Trophoblast cell (in vitro differentiated cells and primary cell): ENCODE results near the gene PAK6.

ENCODE experiments used
- DNase-seq, 2 donors: peaks; one replicate each; pipeline ENCODE4 v3.0.0-alpha.2; 2016
- H2AFZ ChIP-seq: 2 replicates; pipeline ENCODE4 v1.6.1; 2013; ENCODE audit warnings: low read length, moderate library complexity, mild to moderate bottlenecking; ENCODE audit not compliant: insufficient read depth, poor library complexity
- H2AK5ac ChIP-seq: 2 replicates; pipeline ENCODE4 v1.6.1; 2013; ENCODE audit warnings: mild to moderate bottlenecking, low read length
- H2BK120ac ChIP-seq: 2 replicates; pipeline ENCODE4 v1.6.1; 2013; ENCODE audit warnings: low read length, mild to moderate bottlenecking, moderate library complexity; ENCODE audit not compliant: insufficient read depth, poor library complexity
- H2BK12ac ChIP-seq: 2 replicates; pipeline ENCODE4 v1.6.1; 2013; ENCODE audit warnings: mild to moderate bottlenecking, low read length, moderate library complexity
- H2BK5ac ChIP-seq: 2 replicates; pipeline ENCODE4 v1.6.1; 2013; ENCODE audit warnings: low read length, low read depth, moderate library complexity, mild to moderate bottlenecking; ENCODE audit not compliant: poor library complexity
- H3K14ac ChIP-seq: 2 replicates; pipeline ENCODE4 v1.6.1; 2013; ENCODE audit warnings: mild to moderate bottlenecking, low read length
- H3K18ac ChIP-seq: 2 replicates; pipeline ENCODE4 v1.6.1; 2013; ENCODE audit warnings: mild to moderate bottlenecking, low read length
- H3K23ac ChIP-seq: 2 replicates; pipeline ENCODE4 v1.6.1; 2013; ENCODE audit warnings: low read length
- H3K27ac ChIP-seq: 2 replicates; pipeline ENCODE4 v1.5.1; 2013; ENCODE audit warnings: low read depth, mild to moderate bottlenecking, inconsistent platforms, low read length, moderate library complexity
- H3K27me3 ChIP-seq: 2 replicates; pipeline ENCODE4 v1.6.1; 2013; ENCODE audit warnings: inconsistent platforms, mild to moderate bottlenecking, low read length, moderate library complexity; ENCODE audit not compliant: insufficient read depth
- H3K36me3 ChIP-seq, 2 experiments: 1 replicate in 1 of 2; 2 replicates in 1 of 2; pipeline ENCODE4 v1.6.1; 2013; ENCODE audit warnings: low read length in 2 of 2, mild to moderate bottlenecking in 2 of 2, moderate library complexity in 1 of 2; ENCODE audit not compliant: insufficient read depth in 2 of 2, control insufficient read depth in 1 of 2
- H3K4ac ChIP-seq: 2 replicates; pipeline ENCODE4 v1.6.1; 2013; ENCODE audit warnings: low read depth, mild to moderate bottlenecking, low read length, moderate library complexity
- H3K4me1 ChIP-seq, 2 experiments: 1 replicate in 1 of 2; 2 replicates in 1 of 2; pipeline ENCODE4 v1.6.1; 2013; ENCODE audit warnings: low read length in 2 of 2, mild to moderate bottlenecking in 2 of 2, moderate library complexity in 1 of 2; ENCODE audit not compliant: insufficient read depth in 2 of 2, control insufficient read depth in 1 of 2
- H3K4me2 ChIP-seq: 2 replicates; pipeline ENCODE4 v1.6.1; 2013; ENCODE audit warnings: inconsistent platforms, mild to moderate bottlenecking, low read length, moderate library complexity
- H3K4me3 ChIP-seq: 2 replicates; pipeline ENCODE4 v1.5.1; 2013; ENCODE audit warnings: mild to moderate bottlenecking, low read depth, low read length, inconsistent platforms
- H3K79me1 ChIP-seq: one replicate; pipeline ENCODE4 v1.6.1; 2013; ENCODE audit warnings: low read length
- H3K79me2 ChIP-seq: 2 replicates; pipeline ENCODE4 v1.6.1; 2013; ENCODE audit warnings: low read length, mild to moderate bottlenecking; ENCODE audit not compliant: control insufficient read depth, insufficient read depth, poor library complexity
- H3K9ac ChIP-seq: 2 replicates; pipeline ENCODE4 v1.6.1; 2013; ENCODE audit warnings: mild to moderate bottlenecking, low read length
- H3K9me3 ChIP-seq: 2 replicates; pipeline ENCODE4 v1.6.1; 2013; ENCODE audit warnings: low read depth, mild to moderate bottlenecking, control low read depth, inconsistent platforms, low read length; ENCODE audit not compliant: insufficient read depth
- H4K12ac ChIP-seq: 2 replicates; pipeline ENCODE4 v1.6.1; 2013; ENCODE audit warnings: low read depth, mild to moderate bottlenecking, low read length, moderate library complexity
- H4K8ac ChIP-seq: 2 replicates; pipeline ENCODE4 v1.6.1; 2013; ENCODE audit warnings: low read depth, mild to moderate bottlenecking, low read length, moderate library complexity
- H4K91ac ChIP-seq: one replicate; pipeline ENCODE4 v1.6.1; 2013; ENCODE audit warnings: low read depth, mild to moderate bottlenecking, low read length, moderate library complexity
- WGBS: extraction: QIAGEN DNeasy Blood & Tissue Kit; methylation state at CpG from one replicate; pipeline ENCODE4 v1.1.7; 2013; ENCODE audit warnings: missing lambda C conversion rate; ENCODE audit not compliant: insufficient read length, insufficient coverage; ENCODE audit errors: extremely low coverage; 5-methylcytosine and 5-hydroxymethylcytosine counted together

Gene PAK6

DNA sequence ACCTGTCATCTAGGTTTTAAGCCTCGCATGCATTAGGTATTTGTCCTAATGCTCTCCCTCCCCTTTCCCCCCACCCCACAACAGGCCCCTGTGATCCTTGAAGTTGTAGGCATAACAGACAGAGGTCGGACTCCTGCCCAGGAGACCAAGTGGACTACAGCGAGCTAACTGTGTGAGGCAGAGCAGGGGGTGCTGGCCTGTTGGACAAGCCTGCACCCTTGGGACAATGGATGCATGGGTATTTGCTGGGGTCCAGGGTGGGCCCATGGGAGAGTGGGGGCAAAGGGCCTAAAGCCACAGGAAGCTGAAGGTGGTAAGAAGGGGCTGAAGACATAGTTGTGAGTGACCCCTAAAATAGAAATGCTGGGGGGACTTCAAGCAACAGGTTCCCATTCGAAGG lies 66.4 kb downstream of the PAK6 start:
- Histone ChIP-seq H3K79me1 (peaks cover 8% of the 10 kb centered on the region), H3K9ac (no peak overlapping the region), H2BK120ac (no peak overlapping the region), H2AFZ (no peak overlapping the region), H3K14ac (no peak overlapping the region), H3K23ac (no peak overlapping the region), H3K36me3 (no peaks in the 10 kb centered on the region), H3K18ac (no peak overlapping the region), H3K9me3 (no peaks in the 10 kb centered on the region), H2BK5ac (no peak overlapping the region), H4K8ac (no peak overlapping the region), H2AK5ac (no peak overlapping the region), H3K79me2 (no peaks in the 10 kb centered on the region), H3K27me3 (no peaks in the 10 kb centered on the region), H3K4me1 (peaks cover 23 to 30% of the 10 kb centered on the region in 2 experiments), H2BK12ac (no peak overlapping the region), H3K27ac (no peak overlapping the region), H4K12ac (no peak overlapping the region), H3K4me2 (no peak overlapping the region), H4K91ac (no peak overlapping the region), H3K4ac (no peak overlapping the region), H3K4me3 (no peak overlapping the region)
- no peak for DNase-seq
- WGBS = no CpG with 5 or more reads among the region's 4 CpGs

DNA sequence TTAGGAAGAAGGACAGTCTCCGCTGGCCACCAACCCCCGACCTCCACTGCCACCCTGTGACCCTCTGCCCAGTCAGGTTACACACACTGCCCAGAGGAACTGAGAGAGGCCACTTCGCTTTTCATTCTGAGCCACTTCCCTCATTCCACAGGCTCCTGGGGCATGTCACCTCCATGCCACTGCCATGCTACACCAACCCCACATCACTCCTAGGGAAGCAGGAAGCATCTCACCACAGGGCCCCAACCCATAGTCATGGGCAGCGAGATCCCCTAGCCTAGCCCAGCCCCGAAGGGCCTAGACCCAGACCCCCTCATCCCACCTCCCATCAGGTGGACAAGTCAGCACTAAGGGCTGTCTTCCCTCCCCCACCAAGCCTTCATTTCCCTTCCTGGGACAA lies 67.5 kb downstream of the PAK6 start:
- Histone ChIP-seq H4K12ac (no peak overlapping the region), H3K79me2 (no peaks in the 10 kb centered on the region), H3K18ac (no peak overlapping the region), H3K27ac (no peak overlapping the region), H2AK5ac (peak overlapping the region; percentile 20), H4K8ac (no peak overlapping the region), H2BK5ac (no peak overlapping the region), H3K4me3 (no peak overlapping the region), H2AFZ (no peak overlapping the region), H3K23ac (no peak overlapping the region), H3K79me1 (peaks cover 4% of the 10 kb centered on the region), H2BK120ac (no peak overlapping the region), H3K4me1 (peaks cover 17 to 24% of the 10 kb centered on the region in 2 experiments), H3K27me3 (no peaks in the 10 kb centered on the region), H3K9me3 (no peaks in the 10 kb centered on the region), H3K4me2 (no peak overlapping the region), H4K91ac (no peak overlapping the region), H2BK12ac (no peak overlapping the region), H3K4ac (no peak overlapping the region), H3K14ac (no peak overlapping the region), H3K9ac (no peak overlapping the region), H3K36me3 (no peaks in the 10 kb centered on the region)
- DNase-seq = no peak
- no CpG with 5 or more reads among the region's 5 CpGs for WGBS

DNA sequence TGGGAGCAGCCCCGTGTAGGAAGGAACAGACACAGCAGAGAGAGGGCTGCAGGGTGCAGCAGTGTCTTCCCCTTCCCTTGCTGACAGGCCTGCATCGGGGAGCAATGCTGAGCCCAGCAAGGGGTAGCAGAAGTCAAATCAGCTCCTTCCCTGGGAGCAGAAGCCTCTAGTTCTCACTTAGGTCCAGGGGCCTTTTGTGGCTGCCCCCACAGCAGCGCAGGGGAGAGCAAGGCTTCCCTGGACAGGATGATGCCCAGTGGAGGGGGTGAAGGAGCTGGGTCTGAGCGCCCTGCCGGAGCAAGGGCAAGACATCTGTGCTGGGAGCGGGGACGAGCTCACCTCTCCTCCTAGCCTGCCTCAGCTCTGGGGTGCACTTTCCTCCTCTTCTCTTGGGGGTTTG lies 68.0 kb downstream of the PAK6 start:
- Histone ChIP-seq H4K12ac (no peak overlapping the region), H2BK12ac (no peak overlapping the region), H3K79me1 (peaks cover 4% of the 10 kb centered on the region), H3K79me2 (no peaks in the 10 kb centered on the region), H4K91ac (no peak overlapping the region), H3K9me3 (no peaks in the 10 kb centered on the region), H3K18ac (no peak overlapping the region), H3K4me1 (peaks cover 13 to 19% of the 10 kb centered on the region in 2 experiments), H4K8ac (no peak overlapping the region), H2BK5ac (no peak overlapping the region), H2BK120ac (no peak overlapping the region), H3K14ac (no peak overlapping the region), H3K4me3 (no peak overlapping the region), H3K36me3 (no peaks in the 10 kb centered on the region), H3K9ac (no peak overlapping the region), H3K23ac (no peak overlapping the region), H2AK5ac (no peak overlapping the region), H3K4me2 (no peak overlapping the region), H3K27me3 (no peaks in the 10 kb centered on the region), H3K27ac (no peak overlapping the region), H2AFZ (no peak overlapping the region), H3K4ac (no peak overlapping the region)
- no CpG with 5 or more reads among the region's 7 CpGs for WGBS
- DNase-seq = no peak

DNA sequence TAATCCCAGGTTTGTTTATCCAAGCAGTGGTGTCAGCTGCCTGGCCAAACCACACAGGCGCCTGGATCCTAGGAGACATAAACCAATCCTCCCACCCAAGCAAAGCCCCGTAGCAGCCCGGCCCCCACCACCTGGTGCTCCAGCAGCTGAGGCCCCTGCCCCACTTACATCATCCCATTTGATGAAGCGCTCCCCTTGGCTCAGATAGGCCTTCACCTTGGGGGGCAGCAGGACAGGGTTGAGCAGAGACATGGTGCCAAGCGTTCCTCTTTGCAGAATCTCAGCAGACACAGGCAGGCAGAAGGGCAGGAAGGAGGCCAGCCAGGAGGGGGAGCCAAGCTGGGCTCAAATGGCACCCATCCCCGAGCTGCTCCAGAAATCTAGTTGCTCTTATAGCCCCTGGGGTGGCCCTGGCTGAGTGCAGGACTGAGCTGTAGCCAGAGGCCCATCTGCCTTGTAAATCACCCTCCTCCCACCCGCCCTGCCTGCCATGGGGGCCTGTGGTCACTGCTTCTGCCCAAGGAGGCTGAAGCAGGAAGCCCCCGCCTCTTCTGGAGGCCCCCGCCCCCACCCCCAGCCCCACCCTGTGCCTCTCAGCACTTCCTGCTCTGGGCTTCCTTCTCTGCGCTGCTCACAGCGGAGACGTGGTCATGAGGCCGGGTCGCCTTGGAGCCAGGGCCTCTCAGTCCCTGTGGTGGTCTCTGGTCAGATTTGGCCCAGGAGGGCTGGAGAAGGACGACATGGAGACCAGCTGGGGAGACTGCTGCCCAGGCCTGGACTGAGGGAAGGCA lies 68.8 kb downstream of the PAK6 start, which contains the start of gene PLCB2:
Gene PLCB2 (minus strand): TSS at position 515 of the 791 bp plus-strand sequence. CDS start 263 bp downstream, at position 252.
- Histone ChIP-seq H3K4me2 (no peak within 1 kb of the TSS), H3K79me2 (no peaks in the 10 kb centered on the region), H2BK12ac (no peak within 1 kb of the TSS), H3K23ac (no peak within 1 kb of the TSS), H3K9me3 (no peaks in the 10 kb centered on the region), H4K8ac (no peak within 1 kb of the TSS), H3K14ac (no peak within 1 kb of the TSS), H2AFZ (no peak within 1 kb of the TSS), H3K36me3 (no peaks in the 10 kb centered on the region), H3K9ac (no peak within 1 kb of the TSS), H4K12ac (no peak within 1 kb of the TSS), H3K27ac (no peak within 1 kb of the TSS), H3K18ac (no peak within 1 kb of the TSS), H3K27me3 (no peaks in the 10 kb centered on the region), H3K79me1 (no peaks in the 10 kb centered on the region), H2AK5ac (peak within 1 kb of the TSS; percentile 69), H4K91ac (peak within 1 kb of the TSS; percentile 48), H3K4me3 (no peak within 1 kb of the TSS), H3K4ac (no peak within 1 kb of the TSS), H3K4me1 (peaks cover 7 to 12% of the 10 kb centered on the region in 2 experiments), H2BK120ac (no peak within 1 kb of the TSS), H2BK5ac (no peak within 1 kb of the TSS)
- no CpG with 5 or more reads among the region's 15 CpGs for WGBS
- no peak for DNase-seq
